IPS-18c (cell line): ENCODE results near the gene CEP162.
"Not testable (repeated sequence)": the region's sequence is repeated elsewhere in the genome, so short reads cannot be mapped to it uniquely, and the experiment has no call there.

Experiments used
- H3K4me3 ChIP-seq: 2 replicates; pipeline ENCODE4 v1.7.0; 2013; ENCODE audit warnings: low read depth, mild to moderate bottlenecking, low read length, moderate library complexity; ENCODE audit not compliant: insufficient read depth
- H3K9me3 ChIP-seq: one replicate; pipeline ENCODE4 v1.6.1; 2013; ENCODE audit warnings: mild to moderate bottlenecking, low read length, moderate library complexity; ENCODE audit not compliant: control insufficient read depth, insufficient read depth

CEP162 gene

GRCh38 chr6:84119277-84119676, 108.2 kb downstream of the CEP162 start:
- H3K4me3 ChIP-seq: no peak overlapping the region
- H3K9me3 ChIP-seq: no peaks in the 10 kb centered on the region

DNA sequence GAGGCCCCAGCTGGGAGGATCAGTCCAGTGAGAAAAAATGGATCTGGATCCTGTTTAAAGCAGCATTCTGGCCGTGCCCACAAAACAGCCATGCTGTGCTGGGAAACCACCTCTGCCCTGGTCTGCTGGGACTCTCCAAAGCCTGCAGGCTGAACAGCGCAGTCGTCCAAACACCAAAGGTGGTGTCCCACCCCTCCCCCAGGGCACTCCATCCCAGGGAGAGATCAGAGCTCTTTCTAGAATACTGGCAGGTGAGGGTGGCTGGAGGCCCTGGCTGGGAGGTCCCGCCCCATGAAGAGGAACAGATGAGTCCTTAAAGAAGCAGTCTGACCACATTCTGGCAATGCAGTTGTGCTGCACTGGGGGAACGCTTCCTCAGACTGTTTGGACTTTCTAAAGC, 109.3 kb downstream of the CEP162 start:
- H3K4me3 ChIP-seq: no peak overlapping the region
- H3K9me3 ChIP-seq: no peaks in the 10 kb centered on the region

- not testable (repeated sequence) for H3K4me3 ChIP-seq, H3K9me3 ChIP-seq
Measured at GRCh38 chr6:84114933-84115594, 112.4 kb downstream of the CEP162 start.

- H3K4me3 ChIP-seq: not testable (repeated sequence)
Measured at GRCh38 chr6:84111351-84111750, 116.1 kb downstream of the CEP162 start.

GRCh38 chr6:84107495-84107894, 119.9 kb downstream of the CEP162 start:
- Histone ChIP-seq H3K4me3 (no peak overlapping the region), H3K9me3 (peaks cover 4% of the 10 kb centered on the region)

More at GRCh38 chr6:84111351-84111750, 116.1 kb downstream of the CEP162 start:
- H3K9me3 ChIP-seq: not testable (repeated sequence)

DNA sequence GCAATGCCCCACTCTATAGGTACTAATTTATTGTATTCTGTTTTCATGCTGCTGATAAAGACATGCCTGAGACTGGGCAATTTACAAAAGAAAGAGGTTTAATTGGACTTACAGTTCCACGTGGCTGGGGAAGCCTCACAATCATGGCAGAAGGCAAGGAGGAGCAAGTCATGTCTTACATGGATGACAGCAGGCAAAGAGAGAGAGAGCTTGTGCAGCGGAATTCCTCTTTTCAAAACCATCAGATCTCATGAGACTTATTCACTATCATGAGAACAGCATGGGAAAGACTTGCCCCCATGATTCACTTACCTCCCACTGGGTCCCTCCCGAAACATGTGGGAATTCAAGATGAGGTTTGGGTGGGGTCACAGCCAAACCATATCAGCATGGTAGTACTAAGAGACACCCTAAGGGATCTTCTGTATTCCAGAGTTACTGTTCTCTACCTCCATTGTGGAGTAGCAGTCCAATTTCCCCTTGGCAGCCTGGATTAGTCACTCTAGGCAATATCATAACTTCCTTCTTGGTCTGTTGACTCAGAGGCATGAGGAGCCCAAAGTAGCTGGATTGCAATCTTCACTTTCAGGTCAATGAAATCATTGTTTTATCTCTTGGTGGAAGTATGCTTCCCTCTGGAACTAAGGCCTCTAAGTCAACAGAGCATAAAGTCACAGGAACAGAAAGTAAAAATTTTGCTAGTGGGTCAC, 122.1 kb downstream of the CEP162 start:
- H3K4me3 ChIP-seq, H3K9me3 ChIP-seq: not testable (repeated sequence)

DNA sequence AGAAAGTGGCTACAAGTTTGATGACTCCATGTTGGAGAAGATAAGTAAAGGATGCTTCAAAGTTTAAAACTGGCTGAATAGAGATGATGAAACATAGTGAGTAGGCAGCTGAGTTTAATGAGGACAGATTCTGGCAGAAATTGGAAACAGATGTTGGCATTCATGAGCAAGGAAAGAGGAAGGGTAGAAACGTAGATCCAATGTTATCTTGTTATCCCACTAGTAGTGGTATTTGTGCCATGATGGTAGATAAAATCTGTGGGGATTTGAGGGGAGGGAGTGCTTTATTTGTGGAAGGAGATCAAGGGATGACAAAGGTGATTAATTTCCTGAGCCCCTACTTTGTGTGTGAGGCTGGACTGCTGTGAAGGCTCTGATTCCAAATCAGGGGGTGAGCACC, 124.4 kb downstream of the CEP162 start:
- Histone ChIP-seq H3K4me3 (no peak overlapping the region), H3K9me3 (peaks cover 4% of the 10 kb centered on the region)

DNA sequence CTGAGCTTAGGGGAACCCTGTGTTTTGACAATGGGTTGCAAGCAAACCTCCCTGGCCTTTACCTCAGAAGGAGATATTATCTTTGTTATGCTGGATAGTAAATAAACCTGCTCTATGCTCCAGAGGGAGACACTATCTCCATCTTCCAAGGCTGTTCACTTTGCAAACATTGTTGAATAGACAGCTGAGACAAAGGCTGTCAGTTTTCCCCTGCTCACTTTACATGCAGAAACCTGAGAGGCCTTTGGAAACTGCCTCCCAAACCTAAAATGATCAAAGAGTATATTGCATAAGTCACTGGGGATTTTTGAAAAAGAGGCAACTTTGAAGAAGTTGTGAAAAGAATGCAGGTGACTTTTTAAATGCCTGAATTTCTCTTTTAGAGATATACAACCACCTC, 132.3 kb downstream of the CEP162 start:
- Histone ChIP-seq H3K9me3 (no peaks in the 10 kb centered on the region), H3K4me3 (no peak overlapping the region)

DNA sequence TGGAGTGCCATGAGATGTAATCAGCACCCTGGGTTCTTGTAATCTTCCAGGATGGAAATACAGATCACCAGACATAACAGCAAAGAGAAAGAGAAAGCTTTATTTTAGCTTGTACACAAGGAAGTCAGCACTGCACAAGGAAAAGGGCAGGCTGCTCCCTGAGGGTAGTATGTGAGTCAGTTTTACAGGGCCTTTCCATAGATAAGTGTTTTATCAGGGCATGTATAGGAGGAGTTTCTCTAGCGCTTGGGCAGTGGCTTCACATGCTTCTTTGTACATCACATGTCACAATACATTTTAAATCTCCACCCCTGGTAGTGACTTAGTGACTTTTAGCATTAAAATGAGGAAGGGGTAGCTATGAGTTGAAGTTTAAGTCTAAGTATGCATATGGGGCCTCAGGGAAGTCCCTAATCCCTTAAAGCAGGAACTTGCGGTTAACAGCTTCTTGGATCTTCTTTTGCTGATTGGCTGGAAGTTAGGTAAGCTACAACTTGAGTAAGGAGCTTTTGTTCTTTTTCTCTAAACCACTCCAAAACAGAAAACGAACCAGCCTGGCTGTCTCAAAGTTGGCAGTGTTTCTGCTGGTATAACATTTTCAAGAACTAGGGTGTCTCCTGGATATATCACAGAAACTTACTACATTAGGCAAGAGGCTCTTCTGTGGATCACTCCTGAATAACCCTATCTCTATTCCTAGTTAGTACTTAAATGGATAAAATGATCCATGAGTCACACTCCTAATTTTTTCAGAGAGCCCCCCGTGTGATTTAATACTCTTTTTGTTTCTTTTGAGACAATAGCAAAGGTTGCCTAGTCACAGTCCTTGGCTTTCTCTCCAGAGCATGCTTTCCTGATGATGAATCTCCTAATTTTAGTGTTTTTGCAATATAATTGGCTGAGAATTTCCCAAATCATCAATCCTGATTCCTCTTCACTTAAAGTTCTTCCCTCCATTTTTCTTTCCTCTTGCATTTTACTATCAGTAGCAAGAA, 133.7 kb downstream of the CEP162 start:
- H3K9me3 ChIP-seq: no peaks in the 10 kb centered on the region
- no peak overlapping the region for H3K4me3 ChIP-seq

DNA sequence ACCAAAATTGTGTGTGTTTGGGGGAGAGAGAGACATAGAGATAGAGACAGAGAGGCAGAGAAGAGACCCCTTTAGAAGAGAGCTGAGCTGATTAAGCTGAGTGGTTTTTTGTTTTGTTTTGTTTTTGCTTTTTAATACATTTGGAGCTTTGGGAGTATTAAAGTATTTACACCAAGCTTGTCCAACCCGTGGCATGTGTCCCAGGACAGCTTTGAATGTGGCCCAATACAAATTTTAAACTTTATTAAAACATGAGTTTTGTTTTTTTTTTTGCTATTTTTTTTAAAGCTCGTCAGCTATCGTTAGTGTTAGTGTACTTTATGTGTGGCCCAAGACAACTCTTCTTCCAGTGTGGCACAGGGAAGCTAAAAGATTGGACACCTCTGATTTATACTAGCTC, 137.9 kb downstream of the CEP162 start:
- no peaks in the 10 kb centered on the region for H3K9me3 ChIP-seq
- no peak overlapping the region for H3K4me3 ChIP-seq

DNA sequence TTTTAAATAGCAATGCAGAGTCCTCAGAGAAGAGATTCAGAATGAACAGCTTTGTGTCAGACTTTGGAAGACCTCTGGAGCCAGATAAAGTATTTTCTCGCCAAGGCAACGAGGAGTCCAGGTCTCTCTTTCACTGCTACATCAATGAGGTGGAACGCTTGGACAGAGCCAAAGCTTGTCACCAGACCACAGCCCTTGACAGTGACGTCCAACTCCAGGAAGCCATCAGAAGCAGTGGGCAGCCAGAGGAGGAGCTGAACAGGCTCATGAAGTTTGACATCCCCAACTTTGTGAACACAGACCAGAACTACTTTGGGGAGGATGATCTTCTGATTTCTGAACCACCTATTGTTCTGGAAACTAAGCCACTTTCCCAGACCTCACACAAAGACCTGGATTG, 138.4 kb downstream of the CEP162 start:
- Histone ChIP-seq H3K9me3 (no peaks in the 10 kb centered on the region), H3K4me3 (no peak overlapping the region)

- Histone ChIP-seq H3K4me3 (no peak overlapping the region), H3K9me3 (no peaks in the 10 kb centered on the region)
Measured at GRCh38 chr6:84086545-84087429, 140.7 kb downstream of the CEP162 start.

DNA sequence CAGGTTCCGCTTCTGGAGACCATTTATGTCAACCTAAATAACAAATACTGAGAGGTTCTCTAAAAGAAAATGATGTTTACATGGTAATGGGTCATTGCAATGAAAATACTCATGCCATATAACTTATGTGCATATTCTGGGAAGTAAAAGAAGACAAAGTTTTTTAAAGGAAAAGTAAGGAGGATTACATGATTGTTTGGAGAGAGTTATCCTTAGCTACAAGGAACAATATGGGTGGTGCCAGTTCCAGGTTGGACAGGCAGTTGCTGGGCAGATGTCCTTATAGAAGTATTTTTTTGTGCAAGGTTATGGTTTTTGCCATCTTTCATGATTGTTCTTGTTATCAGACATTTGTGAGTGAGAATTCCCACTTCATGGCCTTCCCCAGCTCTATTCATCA, 141.4 kb downstream of the CEP162 start:
- H3K4me3 ChIP-seq: no peak overlapping the region
- no peaks in the 10 kb centered on the region for H3K9me3 ChIP-seq

GRCh38 chr6:84084705-84085104, 142.7 kb downstream of the CEP162 start:
- not testable (repeated sequence) for H3K9me3 ChIP-seq, H3K4me3 ChIP-seq

DNA sequence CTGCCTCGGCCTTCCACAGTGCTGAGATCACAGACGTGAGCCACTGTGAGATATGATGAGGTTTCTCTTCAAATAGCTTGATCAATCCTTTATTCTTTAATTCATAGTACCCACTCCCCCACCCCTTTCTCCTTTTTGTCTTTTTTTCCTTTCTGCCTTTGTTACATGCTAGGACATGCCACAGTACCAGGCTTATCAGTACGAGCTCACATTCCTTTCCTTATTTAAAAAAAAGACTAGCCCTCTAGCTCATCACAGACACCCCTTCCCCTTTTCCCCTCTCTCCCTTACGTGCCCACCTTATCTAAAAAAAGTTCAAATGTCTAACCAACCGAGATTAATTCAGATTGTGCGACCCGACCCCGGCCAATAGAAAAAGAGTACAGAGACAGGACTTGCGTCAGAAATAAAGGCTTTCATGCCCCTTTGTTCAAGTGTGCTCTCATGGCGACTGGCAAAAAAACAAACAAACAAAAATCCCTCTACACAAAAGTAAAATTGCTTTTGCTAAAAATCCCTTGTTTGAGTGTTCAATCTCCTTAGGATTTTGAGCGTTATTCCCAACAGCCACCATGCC, 144.7 kb downstream of the CEP162 start:
- no peak overlapping the region for H3K4me3 ChIP-seq

GRCh38 chr6:84081222-84081621, 146.2 kb downstream of the CEP162 start:
- no peak overlapping the region for H3K4me3 ChIP-seq
- no peaks in the 10 kb centered on the region for H3K9me3 ChIP-seq

More for the DNA sequence above, 144.7 kb downstream of the CEP162 start:
- no peaks in the 10 kb centered on the region for H3K9me3 ChIP-seq
